CD4-positive, alpha-beta T cell (primary cell): ENCODE results near the gene DNASE1L3. TPM values are rescaled to one million over a fixed set of nuclear protein-coding genes. Genes with fewer than 3 reads are reported as not detected.

ENCODE experiments used
- ATAC-seq: fragments of 200-7000 bp; cut with Tn5 transposase; one replicate; pipeline ENCODE4 v1.10.0; 2022; ENCODE audit warnings: mild to moderate bottlenecking; ENCODE audit not compliant: poor library complexity
- CTCF ChIA-PET: fragments of 350-600 bp; sonication (Branson Sonifier 250); formaldehyde crosslinking; loops from one replicate; lab custom pipeline; 2021; ENCODE audit warnings: antibody characterized with exemption, inconsistent platforms; lab: Charles Lee
- POLR2A ChIA-PET: fragments of 350-600 bp; sonication (Branson Sonifier 250); formaldehyde crosslinking; loops from one replicate; lab custom pipeline; 2021; ENCODE audit warnings: antibody characterized with exemption, inconsistent platforms; lab: Charles Lee
- DNase-seq, 14 experiments: peaks; one replicate each; pipeline ENCODE4 v3.0.0-alpha.2; 2013 to 2020; ENCODE audit warnings: mixed read lengths in 2 of 14
- H3K27ac ChIP-seq, 2 donors: one replicate each; pipeline versions ENCODE4 v1.5.1 to v1.7.0; 2013; ENCODE audit warnings: low read length in 2 of 2, low read depth in 1 of 2, mild to moderate bottlenecking in 1 of 2
- H3K27me3 ChIP-seq, 2 experiments: 1 replicate in 1 of 2; 2 replicates in 1 of 2; pipeline versions ENCODE4 v1.6.1 to v1.7.0; 2013; ENCODE audit warnings: low read length in 2 of 2, control low read depth in 1 of 2, mild to moderate bottlenecking in 1 of 2, moderate library complexity in 1 of 2; ENCODE audit not compliant: insufficient read depth in 2 of 2, control insufficient read depth in 1 of 2
- H3K36me3 ChIP-seq: one replicate; pipeline ENCODE4 v1.6.1; 2013; ENCODE audit warnings: low read length, control low read depth; ENCODE audit not compliant: insufficient read depth
- H3K4me1 ChIP-seq: one replicate; pipeline ENCODE4 v1.6.1; 2013; ENCODE audit warnings: low read length, control low read depth; ENCODE audit not compliant: insufficient read depth
- H3K4me3 ChIP-seq: one replicate; pipeline ENCODE4 v1.5.1; 2013; ENCODE audit warnings: mild to moderate bottlenecking, low read length, moderate library complexity
- H3K9me3 ChIP-seq, 2 experiments: 1 replicate in 1 of 2; 2 replicates in 1 of 2; pipeline versions ENCODE4 v1.6.1 to v1.7.0; 2013; ENCODE audit warnings: low read length in 2 of 2, mild to moderate bottlenecking in 2 of 2, control low read depth in 1 of 2, moderate library complexity in 1 of 2; ENCODE audit not compliant: control insufficient read depth in 1 of 2, insufficient read depth in 1 of 2
- H3K27ac Mint-ChIP-seq: one replicate; pipeline ENCODE4 v1.8.0; 2020; ENCODE audit warnings: mixed read lengths
- H3K27me3 Mint-ChIP-seq: one replicate; pipeline ENCODE4 v1.8.0; 2021; ENCODE audit warnings: mixed read lengths
- H3K36me3 Mint-ChIP-seq: one replicate; pipeline ENCODE4 v1.8.0; 2021; ENCODE audit warnings: low read depth, mixed read lengths
- H3K4me1 Mint-ChIP-seq: one replicate; pipeline ENCODE4 v1.8.0; 2021; ENCODE audit warnings: low read depth, mixed read lengths
- H3K4me3 Mint-ChIP-seq: one replicate; pipeline ENCODE4 v1.8.0; 2020; ENCODE audit warnings: mild to moderate bottlenecking, mixed read lengths
- H3K9me3 Mint-ChIP-seq: one replicate; pipeline ENCODE4 v1.8.0; 2020; ENCODE audit warnings: mixed read lengths
- intact Hi-C, 2 experiments: fragments of 100-400 bp; cut with DNase I in 1 of 2; cut with micrococcal nuclease in 1 of 2; formaldehyde crosslinking; loops; one replicate each; pipeline versions ENCODE4 v1.15.1 to v1.9.0; 2023 to 2025; cut with DNase I, micrococcal nuclease
- total RNA-seq, 174 experiments: library from RNA in 2 of 174; stranded (reverse) in 2 of 174; gene quantifications; one replicate each; pipeline ENCODE4 v1.2.3 and lab custom pipeline; 2021 to 2026
- TF ChIP-seq, protein P1 (sequence below): fragments of 200-600 bp; IDR thresholded peaks from one replicate; pipeline ENCODE4 v1.8.0; 2022; ENCODE audit warnings: antibody characterized with exemption, mild to moderate bottlenecking

DNASE1L3 gene
- total RNA-seq, 2 experiments from 2014 or later: 0.53 to 0.80 TPM

DNA sequence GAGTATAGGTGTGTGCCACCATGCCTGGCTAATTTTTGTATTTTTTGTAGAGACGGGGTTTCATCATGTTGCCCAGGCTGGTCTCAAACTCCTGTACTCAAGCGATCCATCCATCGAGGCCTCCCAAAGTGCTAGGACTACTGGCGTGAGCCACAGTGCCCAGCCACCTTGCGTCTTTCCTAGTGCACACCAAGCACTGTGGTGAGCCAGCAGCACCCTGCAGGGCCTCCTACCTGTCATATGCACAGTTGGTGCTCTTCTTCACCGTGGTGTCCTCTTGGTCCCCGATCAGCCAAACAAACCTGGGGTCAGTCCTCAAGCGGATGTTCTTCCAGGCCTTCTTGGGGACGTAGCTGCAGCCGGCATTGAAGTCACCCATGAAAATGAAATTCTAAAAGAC lies 13.2 kb downstream of the DNASE1L3 start:
- Mint-ChIP-seq H3K4me3 (no peak overlapping the region), H3K9me3 (no peaks in the 10 kb centered on the region), H3K27me3 (peaks cover 13% of the 10 kb centered on the region), H3K36me3 (no peaks in the 10 kb centered on the region), H3K27ac (no peak overlapping the region), H3K4me1 (no peaks in the 10 kb centered on the region)
- POLR2A ChIA-PET: no interaction called here
- Histone ChIP-seq H3K9me3 (peaks cover 3 to 8% of the 10 kb centered on the region in 2 experiments), H3K4me1 (peaks cover 6% of the 10 kb centered on the region), H3K27me3 (peaks cover 0 to 6% of the 10 kb centered on the region in 2 experiments), H3K4me3 (no peak overlapping the region), H3K36me3 (no peaks in the 10 kb centered on the region), H3K27ac (no peak overlapping the region)
- ATAC-seq: no peak
- no peak for DNase-seq
- TF ChIP-seq, protein P1, sequence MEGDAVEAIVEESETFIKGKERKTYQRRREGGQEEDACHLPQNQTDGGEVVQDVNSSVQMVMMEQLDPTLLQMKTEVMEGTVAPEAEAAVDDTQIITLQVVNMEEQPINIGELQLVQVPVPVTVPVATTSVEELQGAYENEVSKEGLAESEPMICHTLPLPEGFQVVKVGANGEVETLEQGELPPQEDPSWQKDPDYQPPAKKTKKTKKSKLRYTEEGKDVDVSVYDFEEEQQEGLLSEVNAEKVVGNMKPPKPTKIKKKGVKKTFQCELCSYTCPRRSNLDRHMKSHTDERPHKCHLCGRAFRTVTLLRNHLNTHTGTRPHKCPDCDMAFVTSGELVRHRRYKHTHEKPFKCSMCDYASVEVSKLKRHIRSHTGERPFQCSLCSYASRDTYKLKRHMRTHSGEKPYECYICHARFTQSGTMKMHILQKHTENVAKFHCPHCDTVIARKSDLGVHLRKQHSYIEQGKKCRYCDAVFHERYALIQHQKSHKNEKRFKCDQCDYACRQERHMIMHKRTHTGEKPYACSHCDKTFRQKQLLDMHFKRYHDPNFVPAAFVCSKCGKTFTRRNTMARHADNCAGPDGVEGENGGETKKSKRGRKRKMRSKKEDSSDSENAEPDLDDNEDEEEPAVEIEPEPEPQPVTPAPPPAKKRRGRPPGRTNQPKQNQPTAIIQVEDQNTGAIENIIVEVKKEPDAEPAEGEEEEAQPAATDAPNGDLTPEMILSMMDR: no peak
- intact Hi-C loops: no loop called here
- CTCF ChIA-PET: no interaction called here

DNA sequence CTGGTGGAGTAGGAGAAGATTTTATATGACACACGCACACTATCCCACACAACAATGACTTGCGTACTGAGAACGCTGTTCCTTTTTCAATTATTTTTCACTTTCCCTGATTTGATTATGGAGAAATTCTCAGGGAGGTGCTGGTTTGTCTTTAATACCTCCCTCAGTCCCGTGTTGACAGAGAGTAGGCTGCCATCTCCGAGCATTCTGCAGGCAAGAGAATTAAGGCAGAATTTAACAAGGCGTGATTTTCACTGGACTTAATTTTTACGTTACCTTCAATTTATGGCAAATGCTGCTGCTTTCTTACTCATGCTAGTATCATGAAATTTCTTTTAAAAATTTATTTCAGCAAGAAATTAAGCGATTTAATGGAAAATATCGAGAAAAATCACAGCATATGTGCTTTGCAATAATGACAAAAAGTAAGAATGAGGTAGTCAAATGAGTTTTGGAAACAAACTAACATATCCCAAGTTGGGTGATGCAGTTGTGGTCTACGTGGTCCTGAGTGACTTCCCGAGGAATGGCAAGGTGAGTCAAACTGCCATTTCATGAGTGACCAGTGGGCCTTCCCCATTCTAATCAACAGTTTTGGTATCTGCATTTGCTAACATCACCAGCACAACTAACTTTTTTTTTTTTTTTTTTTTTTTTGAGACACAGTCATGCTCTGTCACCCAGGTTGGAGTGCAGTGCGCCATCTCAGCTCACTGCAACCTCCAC lies 16.9 kb downstream of the DNASE1L3 start:
- POLR2A ChIA-PET: interaction anchor here (0.6 kb wide), 1 partner anchor 16 kb away, joined by 3 read pairs; no protein-coding TSS in a partner anchor
- no peak for ATAC-seq

DNA sequence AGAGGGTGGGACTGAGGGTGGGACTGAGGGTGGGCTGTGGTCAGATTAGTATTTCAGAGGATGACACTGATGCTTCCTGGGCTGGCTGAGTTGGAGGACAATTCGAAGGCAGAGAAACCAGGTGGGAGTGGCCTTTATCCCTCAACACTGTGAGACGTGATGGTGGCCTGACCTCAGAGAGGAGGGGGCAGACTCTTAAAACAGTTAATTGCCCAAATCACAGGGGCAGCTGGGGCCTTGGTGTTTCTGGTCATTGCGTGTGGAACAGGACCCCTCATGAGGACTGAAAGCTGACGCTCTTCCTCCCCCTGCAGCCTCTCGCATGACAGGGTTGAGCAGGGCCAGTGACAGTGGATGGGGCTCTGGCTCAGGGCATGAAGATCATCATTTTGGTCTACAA lies 18.7 kb downstream of the DNASE1L3 start:
- CTCF ChIA-PET: no interaction called here

More for the DNA sequence above, 16.9 kb downstream of the DNASE1L3 start:
- Mint-ChIP-seq H3K9me3 (no peaks in the 10 kb centered on the region), H3K27ac (no peak overlapping the region), H3K27me3 (no peaks in the 10 kb centered on the region), H3K4me3 (no peak overlapping the region), H3K36me3 (no peaks in the 10 kb centered on the region), H3K4me1 (no peaks in the 10 kb centered on the region)
- no peak overlapping the region for H3K4me3 ChIP-seq
- intact Hi-C loops: no loop called here
- CTCF ChIA-PET: interaction anchor here (0.7 kb wide), 1 partner anchor 1648 kb away, joined by 3 read pairs; no protein-coding TSS in a partner anchor
- H3K27ac ChIP-seq: no peak overlapping the region
- H3K9me3 ChIP-seq: no peaks in the 10 kb centered on the region
- no peaks in the 10 kb centered on the region for H3K27me3 ChIP-seq
- no peaks in the 10 kb centered on the region for H3K4me1 ChIP-seq
- TF ChIP-seq, protein P1: no peak
- no peak for DNase-seq
- H3K36me3 ChIP-seq: no peaks in the 10 kb centered on the region

More for the DNA sequence above, 18.7 kb downstream of the DNASE1L3 start:
- Histone ChIP-seq H3K36me3 (no peaks in the 10 kb centered on the region), H3K27me3 (no peaks in the 10 kb centered on the region), H3K4me1 (peaks cover 5% of the 10 kb centered on the region), H3K9me3 (no peaks in the 10 kb centered on the region), H3K4me3 (no peak overlapping the region), H3K27ac (no peak overlapping the region)
- H3K27me3 Mint-ChIP-seq: no peaks in the 10 kb centered on the region
- no peaks in the 10 kb centered on the region for H3K4me1 Mint-ChIP-seq
- ATAC-seq: no peak
- TF ChIP-seq, protein P1: no peak
- H3K9me3 Mint-ChIP-seq: no peaks in the 10 kb centered on the region
- H3K27ac Mint-ChIP-seq: no peak overlapping the region
- POLR2A ChIA-PET: no interaction called here
- H3K36me3 Mint-ChIP-seq: no peaks in the 10 kb centered on the region
- DNase-seq: no peak
- H3K4me3 Mint-ChIP-seq: no peak overlapping the region
- intact Hi-C loops: no loop called here
